Endothelial cell of umbilical vein (primary cell): Measurements from ENCODE around the gene PPIE. TPM values are rescaled to one million over a fixed set of nuclear protein-coding genes. Genes with fewer than 3 reads are reported as not detected.

Experiments
- BruUV-seq: library from RNA; stranded (reverse); fragments of 400-500 nt; replicated peaks from 2 replicates; lab custom pipeline; 2021; lab: Mats Ljungman, UMichigan
- CTCF ChIA-PET: fragments of 300-600, 350-600 bp; sonication (Branson Sonifier 250); formaldehyde crosslinking; loops from one replicate; lab custom pipeline; 2021; ENCODE audit warnings: antibody characterized with exemption, inconsistent platforms; lab: Charles Lee
- POLR2A ChIA-PET: fragments of 300-600, 350-600 bp; sonication (Branson Sonifier 250); formaldehyde crosslinking; loops from one replicate; lab custom pipeline; 2021; ENCODE audit warnings: antibody characterized with exemption, inconsistent platforms; lab: Charles Lee
- DNase-seq: peaks from one replicate; pipeline ENCODE4 v3.0.0-alpha.2; 2011; ENCODE audit warnings: low read depth, low spot score
- FAIRE-seq: peaks from 2 replicates; lab custom pipeline; 2011; peaks lifted over from hg19 to GRCh38; lab: Jason Lieb, UNC
- H2AFZ ChIP-seq: 2 replicates; pipeline ENCODE4 v1.6.0; 2012; ENCODE audit warnings: low read depth, low read length, control low read depth, inconsistent platforms
- H3K27ac ChIP-seq: 2 replicates; pipeline ENCODE4 v1.5.1; 2011; ENCODE audit warnings: low read depth, mild to moderate bottlenecking, control low read depth, low read length, moderate library complexity; ENCODE audit not compliant: insufficient read depth
- H3K27me3 ChIP-seq, 2 experiments: 2 replicates each; pipeline versions ENCODE4 v1.6.0 to v1.6.1; 2011; ENCODE audit warnings: low read length in 2 of 2, mixed read lengths in 1 of 2; ENCODE audit not compliant: control insufficient read depth in 2 of 2, insufficient read depth in 2 of 2
- H3K36me3 ChIP-seq, 2 experiments: 2 replicates in 1 of 2; 3 replicates in 1 of 2; pipeline ENCODE4 v1.5.1; 2011; ENCODE audit warnings: low read length in 2 of 2, mild to moderate bottlenecking in 1 of 2, moderate library complexity in 1 of 2; ENCODE audit not compliant: control insufficient read depth in 2 of 2, insufficient read depth in 2 of 2; ENCODE audit errors: extremely low read depth in 1 of 2
- H3K4me1 ChIP-seq: 3 replicates; pipeline ENCODE4 v1.5.1; 2011; ENCODE audit warnings: mild to moderate bottlenecking, low read length; ENCODE audit not compliant: control insufficient read depth, insufficient read depth; ENCODE audit errors: extremely low read depth
- H3K4me2 ChIP-seq: 2 replicates; pipeline ENCODE4 v1.6.1; 2011; ENCODE audit warnings: low read length, control low read depth, mixed read lengths; ENCODE audit not compliant: insufficient read depth
- H3K4me3 ChIP-seq, 3 experiments: fragments of 200-600 bp in 1 of 3; sonication (generic), shearing (Covaris generic) in 1 of 3; replicated peaks in 1 of 3; 2 replicates each; pipeline ENCODE4 v1.5.1; 2011 to 2016; ENCODE audit warnings: control low read depth in 3 of 3, low read length in 3 of 3, mild to moderate bottlenecking in 2 of 3, inconsistent platforms in 1 of 3, low read depth in 1 of 3, moderate library complexity in 1 of 3; ENCODE audit not compliant: insufficient read depth in 1 of 3
- H3K79me2 ChIP-seq: 2 replicates; pipeline ENCODE4 v1.6.0; 2012; ENCODE audit warnings: low read length, inconsistent platforms; ENCODE audit not compliant: control insufficient read depth, insufficient read depth
- H3K9ac ChIP-seq: replicated peaks from 2 replicates; pipeline ENCODE3; 2011; ENCODE audit warnings: low read length, control low read depth; ENCODE audit not compliant: insufficient read depth; ENCODE audit errors: extremely low read depth
- H3K9me1 ChIP-seq: replicated peaks from 3 replicates; pipeline ENCODE4 v1.6.0; 2011; ENCODE audit warnings: mild to moderate bottlenecking, low read length; ENCODE audit not compliant: control insufficient read depth, insufficient read depth; ENCODE audit errors: extremely low read depth
- H3K9me3 ChIP-seq: replicated peaks from 2 replicates; pipeline ENCODE4 v1.5.1; 2012; ENCODE audit warnings: low read length, inconsistent platforms; ENCODE audit not compliant: control insufficient read depth, insufficient read depth
- H4K20me1 ChIP-seq: replicated peaks from 2 replicates; pipeline ENCODE3; 2011; ENCODE audit warnings: mild to moderate bottlenecking, low read length; ENCODE audit not compliant: control insufficient read depth, insufficient read depth; ENCODE audit errors: extremely low read depth
- CTCF ChIP-seq, 2 donors: IDR thresholded peaks; 1 replicate in 1 of 2; 2 replicates in 1 of 2; pipeline ENCODE4 v1.5.1; 2011; ENCODE audit warnings: low read length in 2 of 2, mild to moderate bottlenecking in 2 of 2, moderate library complexity in 2 of 2, control low read depth in 1 of 2, inconsistent platforms in 1 of 2, low read depth in 1 of 2; ENCODE audit not compliant: insufficient read depth in 1 of 2; ENCODE audit errors: extremely low read depth in 1 of 2
- EZH2 ChIP-seq: IDR thresholded peaks from 2 replicates; pipeline ENCODE4 v1.6.1; 2012; ENCODE audit warnings: borderline replicate concordance, low read depth, mild to moderate bottlenecking, moderate library complexity, low read length, inconsistent platforms; ENCODE audit not compliant: severe bottlenecking
- FOS ChIP-seq: IDR thresholded peaks from 2 replicates; pipeline ENCODE4 v1.6.1; 2011; ENCODE audit warnings: mild to moderate bottlenecking, low read length, moderate library complexity, borderline replicate concordance; ENCODE audit not compliant: insufficient read depth
- GATA2 ChIP-seq: IDR thresholded peaks from 2 replicates; pipeline ENCODE4 v1.7.0; 2011; ENCODE audit warnings: low read depth, mild to moderate bottlenecking, moderate library complexity, mixed read lengths, low read length; ENCODE audit not compliant: insufficient read length, insufficient read depth
- JUN ChIP-seq: IDR thresholded peaks from 2 replicates; pipeline ENCODE4 v1.6.1; 2011; ENCODE audit warnings: borderline replicate concordance, low read depth; ENCODE audit not compliant: insufficient read length, insufficient read depth
- MAX ChIP-seq: IDR thresholded peaks from 2 replicates; pipeline ENCODE4 v1.6.1; 2011; ENCODE audit not compliant: insufficient read depth, insufficient read length
- MYC ChIP-seq: IDR thresholded peaks from one replicate; pipeline ENCODE4 v1.6.1; 2011; ENCODE audit warnings: mild to moderate bottlenecking, low read depth, low read length
- POLR2A ChIP-seq: IDR thresholded peaks from 2 replicates; pipeline ENCODE4 v1.6.1; 2012; ENCODE audit warnings: low read depth, mild to moderate bottlenecking, control low read depth, low read length
- POLR2AphosphoS5 ChIP-seq: IDR thresholded peaks from 2 replicates; pipeline ENCODE4 v1.6.1; 2012; ENCODE audit warnings: low read depth, mild to moderate bottlenecking, control low read depth, low read length, moderate library complexity; ENCODE audit not compliant: insufficient read depth
- dilution Hi-C: fragments of 300-500 bp; cut with MboI; formaldehyde crosslinking; loops from one replicate; pipeline ENCODE4 v1.15.0; 2019; ENCODE audit warnings: low sequenced_read_pairs; ENCODE audit not compliant: extremely low pct_ligation_motif_present
- intact Hi-C: fragments of 100-400 bp; cut with micrococcal nuclease; formaldehyde crosslinking; loops from one replicate; pipeline ENCODE4 v1.10.0; 2022
- polyA plus RNA-seq, 4 experiments: library from polyadenylated mRNA; depleted of rRNA in 3 of 4; stranded (reverse) in 3 of 4; unstranded in 1 of 4; fragments of >200 nt; gene quantifications; 2 replicates each; pipeline versions ENCODE4 v1.2.1 to v1.2.3, GENCODE V29; 2011 to 2012; ENCODE audit warnings: missing spikeins in 1 of 4
- total RNA-seq: library from RNA; stranded (reverse); gene quantifications from 2 replicates; pipeline ENCODE4 v1.2.3, GENCODE V29; 2021

Gene PPIE
- total and polyA plus RNA-seq, 2 donors (not counting 3 experiments of a cell fraction or from before 2014, with no cell fraction given), result 44.4 to 74.9 TPM

DNA sequence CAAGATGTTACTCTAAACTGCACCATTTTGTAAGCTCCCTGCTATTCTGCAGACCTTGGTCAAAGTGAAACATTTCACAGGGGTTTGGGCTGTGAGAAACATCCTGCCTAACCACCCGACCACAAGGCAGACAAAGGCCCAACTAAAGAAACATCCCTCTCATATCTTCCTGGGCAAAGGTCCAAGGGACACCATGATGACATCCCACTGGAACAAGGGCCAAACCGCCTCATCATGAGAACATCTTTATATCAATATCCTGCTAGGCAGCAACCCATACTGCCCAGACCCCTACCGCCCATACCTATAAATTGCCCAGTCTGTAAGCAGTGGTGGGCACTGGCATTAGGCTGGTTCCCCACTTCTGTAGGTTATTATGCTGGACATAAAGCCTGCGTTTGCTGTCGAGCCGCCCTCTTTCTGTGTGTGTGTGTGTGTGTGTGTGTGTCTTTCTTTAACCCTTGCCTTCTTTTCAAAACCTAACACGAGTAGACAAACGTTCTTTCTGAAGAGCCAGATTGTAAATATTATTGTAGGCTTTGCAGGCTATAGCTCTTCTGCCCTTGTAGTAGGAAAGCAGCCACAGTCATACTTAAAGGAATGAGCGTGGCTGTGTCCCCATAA, 1.0 kb upstream of the PPIE start:
- no peaks in the 10 kb centered on the region for H3K9me3 ChIP-seq
- dilution Hi-C loops, result no loop called here
- DNase-seq (no peak), FAIRE-seq (no peak)
- CTCF ChIA-PET, result interaction anchor here (1.7 to 2.2 kb wide), 3 partner anchors 18 to 132 kb away, joined by 4 to 12 read pairs (median 12); partner anchors contain the start of gene NT5C1A
- no peak overlapping the region for H3K9ac ChIP-seq
- POLR2A ChIA-PET, result no interaction called here
- intact Hi-C loops, result no loop called here
- TF ChIP-seq FOS (no peak), POLR2A (no peak), POLR2AphosphoS5 (no peak), JUN (no peak)
- H3K36me3 ChIP-seq, result peaks cover 0 to 5% of the 10 kb centered on the region in 2 experiments
- H3K9me1 ChIP-seq, result no peaks in the 10 kb centered on the region
- peaks cover 5% of the 10 kb centered on the region for H3K79me2 ChIP-seq
- H3K4me1 ChIP-seq, result peaks cover 8% of the 10 kb centered on the region
- no peak overlapping the region for H3K4me3 ChIP-seq
- no peak overlapping the region for H3K4me2 ChIP-seq
- H2AFZ ChIP-seq, result no peak overlapping the region
- no peak overlapping the region for H3K27ac ChIP-seq
- H4K20me1 ChIP-seq, result no peaks in the 10 kb centered on the region
- peaks cover 11 to 18% of the 10 kb centered on the region in 2 experiments for H3K27me3 ChIP-seq
- no TSS peak for BruUV-seq

DNA sequence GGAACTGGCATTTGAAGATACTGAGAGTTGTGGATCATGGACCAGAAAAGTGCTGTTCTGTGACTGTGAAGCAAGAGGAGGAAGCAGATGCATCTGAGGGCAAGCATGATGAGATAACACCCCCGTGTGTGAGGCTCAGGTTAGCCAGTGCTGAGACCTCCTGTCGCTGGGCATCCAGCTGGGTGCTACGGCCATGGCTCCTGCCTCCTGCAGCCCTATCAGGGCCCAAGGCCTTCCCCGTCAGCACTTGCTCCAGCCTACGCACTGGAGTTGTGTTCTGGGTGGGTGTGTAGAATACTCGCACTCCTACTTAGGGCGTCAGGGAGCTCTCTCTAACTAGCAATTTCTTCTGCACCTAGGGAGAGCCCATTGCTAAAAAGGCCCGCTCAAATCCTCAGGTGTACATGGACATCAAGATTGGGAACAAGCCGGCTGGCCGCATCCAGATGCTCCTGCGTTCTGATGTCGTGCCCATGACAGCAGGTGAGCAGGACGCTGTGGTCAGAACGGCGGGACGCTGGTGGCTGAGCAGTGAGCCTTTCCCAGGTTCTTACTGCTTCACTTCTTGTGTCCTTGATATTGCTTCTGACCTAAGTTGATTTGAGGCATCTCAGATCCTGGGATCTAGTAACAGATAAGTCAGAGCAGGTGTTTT, 6.5 kb downstream of the PPIE start:
- peaks cover 21 to 40% of the 10 kb centered on the region in 2 experiments for H3K36me3 ChIP-seq
- no peaks in the 10 kb centered on the region for H3K79me2 ChIP-seq
- no peak overlapping the region for H3K27ac ChIP-seq
- no peak overlapping the region for H3K4me3 ChIP-seq
- no peak overlapping the region for H3K9ac ChIP-seq
- no peaks in the 10 kb centered on the region for H4K20me1 ChIP-seq
- CTCF ChIA-PET, result interaction anchor here (1.4 kb wide), 1 partner anchor 11 kb away, joined by 4 read pairs; no protein-coding TSS in a partner anchor
- intact Hi-C loops (no loop called here), dilution Hi-C loops (no loop called here)
- no peak overlapping the region for H3K4me2 ChIP-seq
- no peaks in the 10 kb centered on the region for H3K27me3 ChIP-seq
- no TSS peak for BruUV-seq
- FAIRE-seq (no peak), DNase-seq (no peak)
- no peaks in the 10 kb centered on the region for H3K4me1 ChIP-seq
- H3K9me3 ChIP-seq, result no peaks in the 10 kb centered on the region
- TF ChIP-seq GATA2, result no peak
- no peak for TF ChIP-seq JUN
- no peak for TF ChIP-seq MAX
- no peak for TF ChIP-seq POLR2A
- no peak for TF ChIP-seq POLR2AphosphoS5
- TF ChIP-seq MYC, result no peak
- TF ChIP-seq CTCF (IDR thresholded peaks at IDR 0.05; ENCODE audit: extremely low read depth in 1 of 2, insufficient read depth in 1 of 2, low read depth in 1 of 2, low read length in 2 of 2), result no peak
- TF ChIP-seq FOS, result no peak
- no peak for TF ChIP-seq EZH2
- H2AFZ ChIP-seq, result no peak overlapping the region
- H3K9me1 ChIP-seq, result no peaks in the 10 kb centered on the region
- POLR2A ChIA-PET, result no interaction called here
